ENCODE measurements around the gene DUSP10. TPM values are rescaled to one million over a fixed set of nuclear protein-coding genes. Genes with fewer than 3 reads are reported as not detected.

DUSP10 gene
- 10 to 100 TPM in 1 of 3 donors, 1 to 10 TPM in 2; 2.2 to 10.1 (median 3.4) TPM for polyA plus RNA-seq

GRCh38 chr1:221741703-221742554, at the start of gene DUSP10:
Gene DUSP10, minus strand, starts transcription at chr1:221742089. Its CDS starts 2,345 bp downstream, at chr1:221739744.
- peak within 1 kb of the TSS; percentile 52 for H3K27ac ChIP-seq (ENCODE audit: low read depth, low read length)
- 0% methylated on average over 44 of the region's 44 CpGs for WGBS, 3 donors

GRCh38 chr1:221788466-221788865, 46.6 kb upstream of the DUSP10 start:
- WGBS, 3 donors, result 71 to 79% (median 78%) methylated on average over 6 of the region's 6 CpGs
- H3K27ac ChIP-seq (ENCODE audit: low read depth, low read length), result no peak overlapping the region

GRCh38 chr1:221786647-221787046, 44.8 kb upstream of the DUSP10 start:
- no peak overlapping the region for H3K27ac ChIP-seq (ENCODE audit: low read depth, low read length)
- WGBS, 3 donors, result 91% methylated on average over 5 of the region's 5 CpGs

- 59 to 82% (median 59%) methylated on average over 4 of the region's 4 CpGs for WGBS, 3 donors
- no peak overlapping the region for H3K27ac ChIP-seq (ENCODE audit: low read depth, low read length)
These were observed 42.0 kb upstream of the DUSP10 start for GRCh38 chr1:221783936-221784335.

- WGBS, 3 donors, result 55 to 81% (median 63%) methylated on average over 6 of the region's 6 CpGs
- no peak overlapping the region for H3K27ac ChIP-seq (ENCODE audit: low read depth, low read length)
These were observed 41.5 kb upstream of the DUSP10 start for GRCh38 chr1:221783437-221783836.

GRCh38 chr1:221782970-221783369, 41.1 kb upstream of the DUSP10 start:
- no peak overlapping the region for H3K27ac ChIP-seq (ENCODE audit: low read depth, low read length)
- WGBS, 3 donors, result 91 to 100% (median 93%) methylated on average over 1 of the region's 1 CpG

- WGBS, 3 donors, result 58 to 74% (median 64%) methylated on average over 2 of the region's 2 CpGs
These were observed 40.6 kb upstream of the DUSP10 start for GRCh38 chr1:221782477-221782876.

GRCh38 chr1:221781102-221781755, 39.3 kb upstream of the DUSP10 start:
- H3K27ac ChIP-seq (ENCODE audit: low read depth, low read length), result no peak overlapping the region
- 63 to 69% (median 65%) methylated on average over 7 of the region's 7 CpGs for WGBS, 3 donors

More at GRCh38 chr1:221782477-221782876, 40.6 kb upstream of the DUSP10 start:
- no peak overlapping the region for H3K27ac ChIP-seq (ENCODE audit: low read depth, low read length)

GRCh38 chr1:221780175-221780574, 38.3 kb upstream of the DUSP10 start:
- no peak overlapping the region for H3K27ac ChIP-seq (ENCODE audit: low read depth, low read length)
- WGBS, 3 donors, result 78 to 91% (median 90%) methylated on average over 7 of the region's 7 CpGs

- 90 to 100% (median 96%) methylated on average over 1 of the region's 1 CpG for WGBS, 3 donors
- H3K27ac ChIP-seq (ENCODE audit: low read depth, low read length), result no peak overlapping the region
These were observed 37.9 kb upstream of the DUSP10 start for GRCh38 chr1:221779771-221780170.

GRCh38 chr1:221778535-221779142, 36.8 kb upstream of the DUSP10 start:
- 70 to 81% (median 73%) methylated on average over 8 of the region's 8 CpGs for WGBS, 3 donors
- no peak overlapping the region for H3K27ac ChIP-seq (ENCODE audit: low read depth, low read length)

GRCh38 chr1:221778125-221778524, 36.2 kb upstream of the DUSP10 start:
- WGBS, 3 donors, result 72 to 92% (median 74%) methylated on average over 3 of the region's 3 CpGs
- no peak overlapping the region for H3K27ac ChIP-seq (ENCODE audit: low read depth, low read length)

- WGBS, 3 donors, result 64 to 95% (median 71%) methylated on average over 8 of the region's 8 CpGs
- H3K27ac ChIP-seq (ENCODE audit: low read depth, low read length), result no peak overlapping the region
These were observed 35.7 kb upstream of the DUSP10 start for GRCh38 chr1:221777431-221778072.

GRCh38 chr1:221776495-221777301, 34.8 kb upstream of the DUSP10 start:
- no peak overlapping the region for H3K27ac ChIP-seq (ENCODE audit: low read depth, low read length)
- 42 to 65% (median 49%) methylated on average over 5 of the region's 5 CpGs for WGBS, 3 donors

- WGBS, 3 donors, result 83 to 91% (median 86%) methylated on average over 4 of the region's 4 CpGs
- H3K27ac ChIP-seq (ENCODE audit: low read depth, low read length), result no peak overlapping the region
These were observed 33.3 kb upstream of the DUSP10 start for GRCh38 chr1:221775206-221775605.

- H3K27ac ChIP-seq (ENCODE audit: low read depth, low read length), result no peak overlapping the region
- WGBS, 3 donors, result 89 to 92% (median 90%) methylated on average over 8 of the region's 8 CpGs
These were observed 32.4 kb upstream of the DUSP10 start for GRCh38 chr1:221774054-221774842.

- WGBS, 3 donors, result 46 to 86% (median 77%) methylated on average over 2 of the region's 2 CpGs
These were observed 31.5 kb upstream of the DUSP10 start for GRCh38 chr1:221773383-221773782.

More at GRCh38 chr1:221773383-221773782, 31.5 kb upstream of the DUSP10 start:
- no peak overlapping the region for H3K27ac ChIP-seq (ENCODE audit: low read depth, low read length)

All from adipose tissue (tissue), 3 donors.